GM12864 (cell line): ENCODE results near the gene CORO7.

ENCODE experiments used
- DNase-seq: peaks from one replicate; pipeline ENCODE4 v3.0.0-alpha.2; 2011; ENCODE audit warnings: low read depth
- H3K4me3 ChIP-seq: 2 replicates; pipeline ENCODE4 v1.5.1; 2011; ENCODE audit warnings: mild to moderate bottlenecking, low read depth, low read length, control low read depth
- CTCF ChIP-seq: IDR thresholded peaks from 2 replicates; pipeline ENCODE4 v1.5.1; 2011; ENCODE audit warnings: low read depth, mild to moderate bottlenecking, moderate library complexity, low read length, control low read depth, inconsistent platforms; ENCODE audit errors: missing control alignments

Gene CORO7

GRCh38 chr16:4367393-4367856 lies 49.0 kb downstream of the CORO7 start:
- TF ChIP-seq CTCF: no peak
- DNase-seq: no peak
- no peak overlapping the region for H3K4me3 ChIP-seq

GRCh38 chr16:4366016-4366415 lies 50.4 kb downstream of the CORO7 start:
- H3K4me3 ChIP-seq: no peak overlapping the region
- no peak for TF ChIP-seq CTCF
- no peak for DNase-seq

- H3K4me3 ChIP-seq: no peak overlapping the region
- no peak for TF ChIP-seq CTCF
- DNase-seq: no peak
These were observed 50.8 kb downstream of the CORO7 start for GRCh38 chr16:4365615-4366014.

GRCh38 chr16:4365014-4365406 lies 51.4 kb downstream of the CORO7 start:
- H3K4me3 ChIP-seq: no peak overlapping the region
- no peak for TF ChIP-seq CTCF
- DNase-seq: peak; percentile 24

GRCh38 chr16:4364196-4365013 lies 52.0 kb downstream of the CORO7 start:
- DNase-seq: no peak
- TF ChIP-seq CTCF: no peak
- no peak overlapping the region for H3K4me3 ChIP-seq

- no peak overlapping the region for H3K4me3 ChIP-seq
- no peak for TF ChIP-seq CTCF
- DNase-seq: no peak
These were observed 53.8 kb downstream of the CORO7 start for GRCh38 chr16:4362476-4363135.
